Stimulated activated CD4-positive, alpha-beta T cell treated with anti-CD3 and anti-CD28 coated beads, Interleukin-2, amount 100 ng/mL, for 24 hours (primary cell): ENCODE data around the gene CHCHD3.
"Not testable (repeated sequence)": the region's sequence is repeated elsewhere in the genome, so short reads cannot be mapped to it uniquely, and the experiment has no call there.

Experiments
- DNase-seq, 2 donors: peaks; one replicate each; pipeline ENCODE4 v3.0.0-alpha.2; 2020

Gene CHCHD3

GRCh38 chr7:132897093-132897687, 184.7 kb downstream of the CHCHD3 start:
- no peak for DNase-seq

DNA sequence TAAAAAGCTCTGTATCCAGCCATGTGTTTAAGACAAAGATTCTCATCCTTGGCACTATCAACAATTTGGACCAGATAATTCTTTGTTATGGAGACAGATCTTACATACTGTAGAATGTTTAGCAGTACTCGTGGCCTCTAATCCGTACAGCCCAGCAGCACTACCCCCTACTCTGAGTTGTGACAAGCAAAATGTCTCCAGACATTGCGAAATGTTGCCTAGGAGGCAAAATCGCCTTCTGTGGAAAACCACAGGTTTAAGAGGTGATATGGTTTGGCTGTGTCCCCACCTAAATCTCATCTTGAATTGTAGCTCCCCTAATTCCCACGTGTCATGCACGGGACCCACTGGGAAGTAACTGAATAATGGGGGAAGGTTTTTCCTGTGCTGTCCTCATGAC, 186.7 kb downstream of the CHCHD3 start:
- DNase-seq: no peak

DNA sequence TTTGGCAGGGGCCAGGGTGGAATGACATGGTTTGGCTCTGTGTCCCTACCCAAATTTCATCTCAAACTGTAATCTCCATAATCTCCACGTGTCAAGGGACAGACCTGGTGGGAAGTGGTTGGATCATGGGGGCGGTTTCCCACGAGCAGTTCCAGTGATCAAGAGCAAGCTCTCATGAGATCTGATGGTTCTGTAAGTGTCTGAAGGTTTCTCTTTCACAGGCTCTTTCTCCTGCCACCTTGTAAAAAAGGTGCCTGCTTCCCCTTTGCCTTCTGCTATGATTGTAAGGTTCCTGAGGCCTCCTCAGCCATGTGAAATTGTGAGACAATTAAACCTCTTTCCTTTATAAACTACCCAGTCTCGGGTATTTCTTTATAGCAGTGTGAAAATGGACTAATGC, 188.3 kb downstream of the CHCHD3 start:
- no peak for DNase-seq

DNA sequence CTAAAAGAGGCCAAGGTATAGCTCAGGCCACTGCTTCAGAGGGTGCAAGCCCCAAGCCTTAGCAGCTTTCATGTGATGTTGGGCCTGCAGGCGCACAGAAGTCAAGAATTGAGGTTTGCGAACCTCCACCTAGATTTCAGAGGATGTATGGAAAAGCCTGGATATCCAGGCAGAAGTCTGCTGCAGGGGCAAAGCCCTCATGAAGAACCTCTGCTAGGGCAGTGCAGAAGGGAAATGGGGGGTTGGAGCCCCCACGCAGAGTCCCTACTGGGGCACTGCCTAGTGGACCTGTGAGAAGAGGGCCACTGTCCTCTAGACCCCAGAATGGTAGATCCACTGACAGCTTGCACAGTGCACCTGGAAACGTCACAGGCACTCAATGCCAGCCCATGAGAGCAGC, 189.1 kb downstream of the CHCHD3 start:
- not testable (repeated sequence) for DNase-seq

- no peak for DNase-seq
Observed at GRCh38 chr7:132891554-132891953, 190.3 kb downstream of the CHCHD3 start.

DNA sequence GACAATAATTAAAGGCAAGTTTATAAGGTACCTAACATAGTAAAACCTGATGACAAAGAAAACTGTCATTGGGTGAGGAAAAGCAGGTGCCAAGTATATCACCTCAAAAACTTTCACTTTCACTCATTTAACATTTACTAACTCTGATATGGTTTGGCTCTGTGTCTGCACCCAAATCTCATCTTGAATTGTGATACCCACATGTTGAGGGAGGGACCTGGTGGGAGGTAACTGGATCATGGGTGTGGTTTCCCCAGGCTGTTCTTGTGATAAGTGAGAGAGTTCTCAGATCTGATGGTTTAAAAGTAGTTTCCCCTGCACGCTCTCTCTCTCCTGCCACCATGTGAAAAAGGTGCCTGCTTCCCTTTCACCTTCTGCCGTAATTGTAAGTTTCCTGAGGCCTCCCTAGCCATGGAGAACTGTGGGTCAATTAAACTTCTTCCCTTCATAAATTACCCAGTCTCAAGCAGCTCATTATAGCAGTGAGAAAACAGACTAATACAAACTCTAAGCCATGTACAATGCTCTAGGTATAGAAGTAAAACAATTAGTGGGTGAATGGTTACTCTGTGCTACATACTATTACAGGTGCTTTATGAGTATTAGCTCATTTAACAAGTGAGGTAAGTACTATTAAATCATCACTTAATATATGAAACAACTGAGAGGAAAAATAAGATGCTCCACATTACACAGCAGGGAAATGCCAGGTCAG, 199.0 kb downstream of the CHCHD3 start:
- DNase-seq: peak; percentile 8 to 31

- no peak for DNase-seq
Observed at GRCh38 chr7:132881317-132881716, 200.6 kb downstream of the CHCHD3 start.

GRCh38 chr7:132879579-132879978, 202.3 kb downstream of the CHCHD3 start:
- DNase-seq: no peak

DNA sequence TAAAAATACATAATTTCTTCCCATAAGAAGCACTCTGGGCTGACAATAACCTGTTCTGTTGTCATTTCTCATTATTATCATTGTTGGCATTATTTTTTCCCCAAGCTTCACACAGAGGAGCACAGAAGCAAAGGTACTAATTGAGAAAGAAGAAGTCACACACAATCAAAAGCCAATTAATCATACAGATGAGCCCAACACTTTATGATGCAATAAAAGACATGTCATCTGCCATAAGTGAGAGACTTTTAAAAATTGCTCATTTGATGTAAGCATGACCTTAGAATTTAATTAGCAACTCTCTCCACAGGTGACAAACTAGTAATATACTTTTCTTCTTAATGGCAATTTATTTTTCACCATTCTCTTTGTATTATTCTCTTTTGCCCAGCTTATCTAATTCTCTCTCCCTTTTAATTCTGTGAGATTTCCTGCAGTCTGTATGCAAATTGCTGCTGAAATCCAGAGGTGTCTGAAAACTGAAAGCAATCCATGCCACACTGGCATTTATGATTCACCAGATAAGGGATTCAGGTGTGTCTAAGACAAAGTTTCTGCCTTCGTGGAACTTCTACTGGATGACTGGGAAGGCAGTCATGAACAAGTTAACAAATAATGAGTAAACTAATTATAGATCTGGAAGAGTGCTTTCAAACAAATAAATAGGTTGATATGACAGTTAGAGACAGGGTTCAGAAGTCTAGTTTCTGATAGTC, 203.5 kb downstream of the CHCHD3 start:
- no peak for DNase-seq

DNA sequence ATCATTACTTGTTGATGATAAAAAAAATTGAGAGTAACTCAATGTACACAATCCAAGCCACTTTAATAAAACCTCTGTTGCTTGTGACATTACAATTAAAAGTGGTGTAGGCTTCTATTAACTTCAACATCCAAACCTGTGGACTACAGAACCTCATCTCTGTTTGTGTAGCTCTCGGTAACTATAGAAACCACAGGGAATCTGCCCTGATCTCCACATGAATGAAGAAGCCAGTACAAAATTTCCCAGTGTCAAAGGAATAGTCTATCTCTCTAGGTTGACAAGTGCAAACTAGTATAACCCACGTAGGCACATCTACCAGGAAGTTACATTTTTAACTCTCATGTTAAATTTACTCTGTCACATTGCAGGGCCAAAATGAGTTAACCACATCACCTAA, 204.3 kb downstream of the CHCHD3 start:
- no peak for DNase-seq

DNA sequence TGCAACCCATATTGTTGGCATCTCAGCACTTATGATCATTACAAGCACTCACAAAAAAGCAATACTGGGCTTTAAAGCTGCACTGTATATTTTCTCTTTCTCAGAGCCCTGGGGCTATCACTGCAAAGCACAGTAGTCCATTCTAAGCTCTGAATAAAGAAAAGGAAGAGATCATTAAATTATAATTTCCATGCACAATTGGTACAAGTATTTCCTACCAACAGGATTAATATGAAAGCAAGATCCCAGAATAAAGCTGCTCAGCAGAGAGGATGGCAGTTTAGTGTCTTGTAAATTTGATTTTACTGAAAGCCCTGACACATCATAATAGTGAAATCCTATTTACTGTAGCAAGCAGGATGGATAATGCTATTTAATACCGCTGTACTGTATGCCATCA, 205.3 kb downstream of the CHCHD3 start:
- DNase-seq: no peak

DNA sequence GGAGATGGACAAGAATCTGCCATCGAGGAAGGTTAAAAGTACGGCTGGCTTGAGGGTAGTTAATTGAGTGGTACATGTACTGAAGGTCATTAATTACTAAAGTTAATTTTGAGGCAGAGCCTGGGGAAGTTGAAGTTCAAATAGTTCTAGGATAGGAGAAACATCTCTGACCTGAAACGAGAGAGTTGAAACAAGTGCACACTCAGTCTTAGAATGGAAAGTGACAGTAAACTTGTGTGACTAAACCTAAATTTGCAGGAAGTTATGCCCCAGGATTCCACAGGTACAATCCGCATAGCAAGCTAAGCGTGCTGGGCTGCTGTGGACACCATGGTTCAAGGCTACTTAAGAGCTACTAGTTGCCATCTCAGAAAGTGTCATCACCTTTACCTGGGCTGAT, 209.9 kb downstream of the CHCHD3 start:
- DNase-seq: no peak

GRCh38 chr7:132871419-132871818, 210.5 kb downstream of the CHCHD3 start:
- no peak for DNase-seq

DNA sequence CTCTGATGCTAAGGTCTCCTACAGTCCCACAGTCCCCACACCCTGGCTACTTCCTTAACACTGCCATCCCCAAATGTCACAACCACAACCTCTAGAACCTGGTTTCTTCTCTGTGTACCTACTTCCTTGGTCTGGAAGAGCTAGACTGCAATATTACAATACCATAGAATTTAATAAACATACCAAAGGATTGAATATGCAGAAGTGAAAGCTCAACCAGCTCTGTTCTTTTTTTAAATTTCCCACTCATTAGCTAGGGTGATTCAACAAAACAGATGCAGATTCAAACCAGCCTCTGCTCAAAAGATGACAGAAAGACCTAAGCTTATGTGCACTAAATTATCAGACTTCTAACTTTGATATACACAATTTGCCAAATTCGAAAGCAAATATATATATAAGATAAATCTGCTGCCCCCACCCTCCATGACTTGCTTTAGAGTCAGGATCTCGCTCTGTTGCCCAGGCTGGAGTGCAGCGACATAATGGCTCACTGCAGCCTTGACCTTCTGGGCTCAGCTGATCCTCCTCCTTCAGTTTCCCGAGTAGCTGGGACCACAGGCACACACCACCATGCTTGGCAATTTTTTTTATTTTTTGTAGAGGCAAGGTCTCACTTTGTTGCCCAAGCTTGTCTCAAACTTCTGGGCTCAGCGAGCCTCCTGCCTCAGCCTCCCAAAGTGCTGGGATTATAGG, 212.6 kb downstream of the CHCHD3 start:
- DNase-seq: no peak

DNA sequence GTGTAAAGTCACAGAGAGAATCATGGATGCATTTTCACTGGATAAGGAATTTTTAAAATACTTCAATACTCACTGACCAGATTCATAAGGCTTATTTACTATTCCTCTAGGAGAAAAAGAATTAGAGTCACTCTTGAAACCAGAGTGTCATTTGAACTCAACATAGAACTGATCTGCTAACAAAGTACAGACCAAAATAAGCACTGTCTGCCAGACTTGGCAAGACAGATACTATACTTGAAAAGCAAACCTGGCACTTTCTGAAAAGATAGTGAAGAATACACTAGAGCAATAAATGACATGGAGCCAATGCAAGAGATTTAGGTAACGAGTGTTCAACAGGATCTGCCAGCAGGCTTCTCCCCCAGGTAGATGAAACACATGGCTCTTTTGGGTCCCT, 215.3 kb downstream of the CHCHD3 start:
- no peak for DNase-seq

DNA sequence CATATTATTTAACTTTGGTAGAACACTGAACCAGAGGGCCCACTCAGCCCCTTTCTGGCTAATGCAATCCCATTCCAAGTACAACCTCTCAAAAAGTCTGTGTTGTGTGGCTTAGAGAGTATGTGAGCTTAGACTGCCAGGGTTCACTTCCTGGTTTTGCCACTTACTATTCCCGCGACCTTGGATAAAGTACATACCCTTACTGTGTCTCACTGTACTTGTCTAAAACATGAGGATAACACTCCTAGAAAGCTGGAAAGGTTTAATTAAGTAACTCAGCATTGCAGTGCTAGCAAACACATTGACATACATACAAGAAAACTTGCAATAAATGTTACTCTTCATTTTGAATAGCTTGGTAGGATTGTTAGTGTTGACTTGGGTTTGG, 215.8 kb downstream of the CHCHD3 start:
- DNase-seq: no peak

GRCh38 chr7:132865366-132866143, 216.3 kb downstream of the CHCHD3 start:
- no peak for DNase-seq

DNA sequence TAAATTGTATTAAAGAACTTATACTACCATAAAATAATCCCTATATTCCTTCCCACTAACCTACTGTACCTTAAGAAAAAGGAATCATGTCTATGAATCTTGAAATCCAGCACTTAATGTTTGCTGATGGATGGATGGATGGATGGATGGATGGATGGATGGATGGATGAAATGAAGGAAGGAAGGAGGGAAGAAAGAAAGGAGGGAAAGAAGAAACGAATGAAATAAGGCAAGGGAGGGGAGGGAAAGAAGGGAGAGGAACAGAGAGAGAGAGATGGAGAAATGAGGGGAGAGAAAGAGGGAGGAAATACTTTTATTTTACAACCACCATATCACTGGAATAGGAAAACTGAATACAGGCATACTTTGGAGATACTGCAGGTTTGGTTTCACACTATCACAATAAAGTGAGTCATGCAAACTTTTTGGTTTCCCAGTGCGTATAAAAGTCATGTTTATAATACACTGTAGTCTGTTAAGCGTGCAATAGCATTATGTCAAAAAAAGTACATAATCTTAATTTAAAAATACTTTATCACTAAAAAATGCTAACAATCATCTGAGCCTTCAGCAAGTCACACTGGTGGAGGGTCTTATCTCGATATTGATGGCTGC, 219.8 kb downstream of the CHCHD3 start:
- DNase-seq: no peak

DNA sequence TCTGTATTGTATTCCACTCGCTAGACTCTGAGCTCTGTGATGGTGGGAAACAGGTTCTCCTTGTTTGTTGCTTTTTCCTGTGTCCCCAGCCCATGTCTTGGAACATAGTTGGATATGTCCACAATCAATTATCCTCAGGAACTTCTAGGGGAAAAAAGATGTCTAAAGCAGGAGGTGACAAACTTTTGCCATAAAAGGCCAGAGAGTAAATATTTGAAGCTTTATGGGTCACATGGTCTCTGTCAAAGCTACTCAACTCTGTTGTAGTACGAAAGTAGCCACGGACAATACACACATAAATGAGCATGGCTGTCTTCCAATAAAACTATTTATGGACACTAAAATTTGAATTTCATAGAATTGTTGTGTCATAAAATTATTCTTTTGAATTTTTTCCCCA, 220.5 kb downstream of the CHCHD3 start:
- DNase-seq: no peak

DNA sequence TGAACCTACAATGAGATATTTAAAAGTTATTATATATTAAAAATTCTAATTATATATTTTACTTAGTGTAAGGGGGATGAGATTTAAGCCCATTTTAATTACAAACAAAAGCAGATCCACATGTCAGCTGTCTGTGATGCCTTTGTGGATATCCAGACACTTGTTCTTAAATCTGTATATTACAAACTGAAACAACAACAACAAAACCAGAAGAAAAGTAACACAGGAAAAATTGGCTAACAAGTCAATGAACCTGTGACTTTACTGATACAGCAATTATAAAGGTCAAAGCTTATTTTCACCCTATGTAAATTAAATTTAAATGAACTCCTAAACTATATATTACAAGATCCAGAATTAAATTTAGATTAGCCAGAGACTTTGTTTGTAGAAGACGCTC, 222.7 kb downstream of the CHCHD3 start:
- no peak for DNase-seq

- DNase-seq: no peak
Observed at GRCh38 chr7:132858760-132859159, 223.1 kb downstream of the CHCHD3 start.

DNA sequence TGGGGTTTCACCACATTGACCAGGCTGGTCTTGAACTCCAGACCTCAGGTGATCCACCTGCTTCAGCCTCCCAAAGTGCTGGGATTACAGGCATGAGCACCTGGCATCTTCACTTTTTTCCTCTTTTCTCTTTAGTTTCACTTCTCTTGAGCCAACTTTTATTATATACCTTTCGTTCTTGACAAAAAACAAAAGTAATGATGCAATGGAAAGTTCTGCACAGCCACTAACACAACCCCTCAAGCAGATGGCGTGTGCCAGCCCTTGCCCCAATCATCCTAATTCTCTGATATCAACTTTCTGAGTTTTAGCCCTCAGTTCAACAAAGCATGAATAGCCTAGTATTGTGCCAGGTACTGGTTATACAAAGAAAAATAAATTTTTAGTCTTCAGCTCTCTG, 223.6 kb downstream of the CHCHD3 start:
- no peak for DNase-seq
